HG03175 (cell line): ENCODE results near the gene ANAPC13.

ENCODE experiments used
- ATAC-seq: cut with Tn5 transposase; IDR thresholded peaks from one replicate; pipeline ENCODE4 v1.9.1; 2021; ENCODE audit warnings: mild to moderate bottlenecking, moderate library complexity; ENCODE audit not compliant: unreplicated experiment

ANAPC13 gene

DNA sequence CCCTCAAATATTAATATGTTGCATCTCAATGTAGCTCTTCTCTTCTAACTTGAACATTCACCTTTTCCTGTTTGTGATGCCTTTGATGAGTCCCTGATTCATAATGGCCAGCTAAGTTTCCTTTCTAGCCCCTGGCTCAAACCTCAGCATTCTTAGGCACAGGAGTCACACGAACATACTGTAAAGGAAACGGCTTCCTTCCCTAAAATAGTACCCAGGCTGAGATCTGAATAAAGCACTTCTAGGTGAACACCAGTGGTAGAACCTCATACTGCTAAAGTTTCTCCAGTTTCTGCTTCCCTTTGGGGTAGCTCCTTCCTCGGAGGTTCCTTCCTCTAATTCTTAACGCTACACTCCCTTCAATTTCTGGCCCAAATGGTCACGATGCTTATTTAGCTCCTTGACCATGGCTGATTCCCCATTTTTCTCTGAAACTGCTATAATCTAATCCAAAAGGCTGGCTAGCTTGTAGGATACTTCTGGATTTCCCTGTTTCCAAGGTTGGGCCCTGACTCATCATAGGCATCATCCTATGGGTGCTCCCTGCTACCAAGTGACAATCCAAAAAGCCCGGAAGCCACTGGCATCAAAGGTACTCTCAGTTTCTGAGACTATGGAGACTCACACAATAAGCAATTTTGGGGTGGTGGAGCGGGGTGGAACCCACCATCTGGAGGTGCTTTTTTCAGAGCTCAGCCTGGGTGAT lies 2.4 kb downstream of the ANAPC13 start:
- ATAC-seq, result no peak

DNA sequence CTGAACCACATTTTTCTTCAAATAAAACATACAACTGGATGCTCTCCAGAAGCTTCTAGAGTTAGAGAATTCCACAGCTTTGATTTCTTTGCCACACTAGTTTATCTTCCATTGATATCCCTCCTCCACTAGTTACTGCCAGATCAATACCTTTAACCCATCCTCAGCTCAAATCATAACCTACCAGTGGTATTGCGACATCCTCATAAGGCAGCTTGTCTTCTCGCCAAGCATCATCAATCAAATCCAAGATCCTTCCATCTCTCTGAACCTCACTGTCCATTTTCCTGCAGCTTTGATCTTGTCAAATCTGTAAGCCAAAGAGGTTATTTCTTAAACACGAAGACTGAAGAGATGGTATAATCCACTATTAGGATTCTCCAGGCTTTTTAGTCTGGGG lies 3.2 kb downstream of the ANAPC13 start:
- ATAC-seq, result no peak

DNA sequence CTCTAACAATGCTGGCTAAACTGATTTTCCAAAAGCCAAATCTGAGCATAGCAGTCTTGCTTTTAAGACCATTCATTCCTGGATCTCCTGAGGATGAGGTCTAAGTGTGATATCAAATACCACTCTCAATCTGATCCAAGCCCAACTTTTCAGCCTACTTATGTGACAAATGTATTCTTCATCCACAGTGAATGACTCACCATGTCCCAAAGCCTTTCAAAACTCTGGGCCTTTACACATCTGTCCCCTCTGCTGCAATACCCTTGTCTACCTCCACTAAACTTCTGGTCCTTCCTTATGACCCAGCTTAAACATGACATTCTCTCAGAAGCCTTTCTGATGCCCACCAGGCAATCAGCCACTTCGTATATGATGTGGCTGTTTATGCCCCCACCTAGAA lies 4.6 kb downstream of the ANAPC13 start:
- ATAC-seq, result no peak

DNA sequence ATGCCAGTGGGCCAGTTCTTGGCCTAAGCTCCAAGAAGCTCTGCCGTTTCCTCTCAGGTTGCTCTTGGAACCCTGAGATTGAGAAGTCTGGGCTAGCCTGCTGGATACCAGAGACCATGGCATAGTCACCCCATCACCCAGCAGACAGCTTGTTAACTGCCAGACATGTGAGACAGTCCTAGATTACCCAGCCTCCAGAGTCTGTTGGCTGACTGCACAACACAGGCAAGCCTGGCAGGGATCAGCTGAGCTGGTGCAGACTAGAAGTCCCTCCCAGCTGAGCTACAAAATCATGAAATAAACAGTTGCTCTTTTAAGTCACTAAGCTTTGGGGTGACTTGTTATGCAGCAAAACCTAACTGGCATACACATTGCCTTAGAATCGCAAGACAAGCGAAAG lies 5.2 kb downstream of the ANAPC13 start:
- ATAC-seq, result no peak

DNA sequence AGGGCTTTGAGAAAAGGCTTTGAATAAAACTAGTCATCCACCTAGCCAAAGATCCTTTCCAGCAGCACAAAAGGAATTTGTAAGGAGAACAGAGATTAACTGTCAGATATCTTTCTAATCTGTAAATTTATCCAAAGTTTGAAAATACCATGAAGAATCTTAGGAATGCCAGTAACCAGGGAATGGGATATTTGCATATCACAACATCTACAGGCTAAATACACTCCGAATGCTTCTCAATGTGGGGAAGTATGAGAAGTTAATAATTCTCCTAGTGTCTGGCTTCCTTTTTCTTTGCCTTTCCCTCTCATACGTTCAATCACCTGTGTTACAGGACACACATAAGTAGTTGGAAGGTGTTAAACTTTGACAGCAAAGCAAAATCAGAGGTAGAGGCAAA lies 7.8 kb downstream of the ANAPC13 start:
- ATAC-seq, result no peak

DNA sequence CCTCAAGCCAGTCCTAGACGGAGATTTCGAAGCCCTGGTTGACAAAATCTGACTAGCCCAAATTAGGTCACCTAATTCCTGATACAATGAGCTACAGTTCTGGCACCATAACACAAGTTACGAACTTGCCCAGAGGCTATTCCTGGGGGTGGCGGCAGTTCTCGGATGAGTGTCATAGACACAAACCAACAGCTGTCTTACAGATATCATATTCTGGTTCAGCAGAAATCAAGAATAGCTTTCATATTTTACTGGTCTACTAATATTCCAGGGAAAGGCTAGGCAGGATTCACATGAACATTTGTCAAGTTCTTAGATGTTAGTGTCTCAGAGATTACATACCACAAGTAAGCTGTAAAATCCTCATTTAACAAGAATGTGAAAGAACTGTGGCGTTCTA lies 8.8 kb downstream of the ANAPC13 start:
- ATAC-seq, result no peak

DNA sequence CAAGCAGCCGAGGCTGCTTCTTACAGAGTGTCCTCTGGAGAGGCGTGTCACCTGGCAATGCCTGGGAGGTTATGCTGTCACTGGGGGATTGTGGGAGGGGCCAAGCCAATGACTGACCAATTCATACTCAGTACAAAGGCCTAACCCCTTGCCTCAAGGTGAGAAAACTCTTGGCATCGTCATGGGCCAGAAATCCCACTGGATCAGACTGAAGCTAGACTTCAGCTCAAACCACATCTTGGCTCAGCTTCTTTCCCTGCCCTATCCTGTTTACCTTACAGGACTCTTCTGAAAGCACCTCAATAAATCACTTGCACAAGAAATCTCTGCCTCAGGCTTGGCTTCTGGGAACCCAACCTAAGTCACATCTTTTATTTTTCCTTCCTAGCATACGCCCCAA lies 9.5 kb downstream of the ANAPC13 start:
- no peak for ATAC-seq

DNA sequence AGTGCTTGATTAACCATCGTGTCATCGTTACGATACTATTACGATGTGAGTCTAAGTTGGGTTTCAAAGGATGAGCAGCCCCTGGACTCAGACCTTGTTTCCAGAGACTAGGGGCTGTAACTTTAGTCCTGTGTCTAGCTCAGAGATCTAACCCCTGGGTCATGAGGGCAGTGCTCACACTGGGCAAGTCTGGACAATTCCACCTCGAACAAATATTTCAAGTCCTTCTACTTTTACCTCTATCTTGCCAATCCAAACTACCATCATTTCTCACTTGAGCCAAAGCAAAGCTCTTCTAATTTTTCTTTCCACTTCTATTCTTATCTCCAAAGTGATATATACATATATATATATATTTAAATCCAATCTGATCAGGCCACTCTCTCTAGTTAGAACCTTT lies 10.8 kb downstream of the ANAPC13 start:
- ATAC-seq, result no peak

DNA sequence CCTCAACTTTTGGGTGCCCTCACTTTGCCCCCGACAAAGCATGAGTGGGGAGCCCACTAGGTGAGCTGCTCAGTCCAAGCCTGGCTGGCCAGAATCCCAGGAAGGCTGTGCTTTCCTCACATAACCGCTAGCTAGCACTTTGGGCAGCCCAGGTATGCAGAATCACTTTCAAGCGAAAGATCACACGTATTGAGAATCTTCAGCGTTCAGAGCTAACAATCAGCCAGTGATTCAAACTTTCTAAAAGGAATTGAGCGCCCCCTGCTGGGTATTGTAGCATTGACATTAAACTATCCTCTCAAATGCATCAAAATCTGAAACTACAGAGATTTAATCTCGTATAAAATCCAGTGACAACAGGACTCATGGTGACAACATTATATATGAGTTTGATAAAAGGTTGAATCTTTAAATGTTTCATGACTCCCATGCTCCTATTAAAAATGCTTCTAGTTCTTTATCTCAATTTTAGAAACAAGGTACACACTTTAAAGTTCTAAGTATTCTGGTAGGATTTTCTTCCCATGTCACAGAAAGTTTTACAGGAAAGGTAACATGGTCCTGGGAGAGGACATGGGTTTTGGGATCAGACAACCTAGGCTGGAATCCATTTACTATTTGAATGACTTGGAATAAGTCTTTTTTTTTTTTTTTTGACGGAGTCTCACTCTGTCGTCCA lies 11.8 kb downstream of the ANAPC13 start:
- ATAC-seq, result peak; percentile 55

DNA sequence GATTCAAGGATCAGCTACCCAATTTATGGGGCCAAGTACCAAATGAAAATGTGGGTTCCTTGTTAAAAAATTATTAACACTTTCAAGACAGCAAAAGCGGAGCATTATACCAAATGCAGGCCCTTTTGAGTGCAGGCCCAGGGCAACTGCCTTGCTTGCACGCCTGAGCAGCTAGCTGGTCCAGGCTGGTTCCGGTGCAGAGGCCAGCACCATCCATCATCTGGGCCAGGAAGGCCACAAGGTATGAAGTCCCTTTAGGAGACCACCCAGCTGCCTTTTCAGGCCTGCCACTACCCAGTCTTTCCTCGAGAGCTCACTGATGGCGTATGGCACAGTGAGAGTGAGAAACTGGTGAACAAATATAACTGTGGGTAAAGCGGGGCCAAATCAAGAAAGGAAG lies 13.0 kb downstream of the ANAPC13 start:
- no peak for ATAC-seq

DNA sequence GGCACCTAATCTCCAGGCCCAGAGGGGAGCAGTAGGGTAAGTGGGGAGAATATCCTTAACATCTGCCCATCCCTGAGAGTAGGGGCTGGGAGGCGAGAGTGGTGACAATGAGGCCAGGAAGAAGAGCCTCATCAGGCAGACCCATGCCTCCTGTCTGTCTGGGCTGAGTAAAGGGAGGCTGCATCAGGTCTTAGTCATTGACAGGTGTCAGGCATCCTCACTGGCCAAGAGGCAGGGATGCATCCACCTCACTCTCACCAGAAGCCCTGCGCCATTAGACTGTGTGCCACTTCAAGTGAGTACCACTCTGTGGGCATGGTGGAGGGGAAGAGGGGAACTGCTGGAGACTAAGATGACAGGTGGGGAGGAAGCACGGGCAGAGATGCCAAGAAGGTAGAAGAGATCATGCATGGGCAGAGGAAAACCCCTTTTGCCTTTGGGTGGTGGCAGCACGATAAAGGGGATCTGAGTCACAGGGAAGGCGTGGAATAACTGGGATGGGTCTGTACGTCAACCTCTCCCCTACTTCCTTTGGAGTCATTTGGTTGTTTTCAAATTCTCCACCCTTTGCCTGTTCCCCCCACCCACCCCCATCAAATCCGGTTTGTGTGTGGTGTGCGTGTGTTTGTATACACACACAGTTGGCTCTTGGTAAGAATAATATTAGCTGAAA lies 14.1 kb downstream of the ANAPC13 start:
- no peak for ATAC-seq

DNA sequence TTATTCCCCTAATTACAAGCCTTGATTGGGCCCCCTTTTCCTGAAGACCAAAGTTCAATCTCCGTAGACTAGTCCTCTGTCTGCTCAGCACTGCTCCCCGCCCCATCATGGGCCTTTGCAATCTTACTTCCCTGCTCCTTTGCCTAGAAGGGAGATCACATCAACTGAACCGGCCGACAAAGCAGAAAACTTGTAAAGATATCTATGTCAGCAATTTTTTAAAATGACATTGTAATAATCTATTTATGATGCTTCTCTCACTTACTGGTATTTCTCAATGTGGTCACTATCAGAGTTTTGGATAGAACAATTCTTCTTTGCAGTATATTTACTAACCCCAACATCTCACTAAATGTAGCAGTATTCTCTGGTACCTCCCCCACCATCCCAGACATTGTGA lies 17.3 kb downstream of the ANAPC13 start:
- no peak for ATAC-seq

DNA sequence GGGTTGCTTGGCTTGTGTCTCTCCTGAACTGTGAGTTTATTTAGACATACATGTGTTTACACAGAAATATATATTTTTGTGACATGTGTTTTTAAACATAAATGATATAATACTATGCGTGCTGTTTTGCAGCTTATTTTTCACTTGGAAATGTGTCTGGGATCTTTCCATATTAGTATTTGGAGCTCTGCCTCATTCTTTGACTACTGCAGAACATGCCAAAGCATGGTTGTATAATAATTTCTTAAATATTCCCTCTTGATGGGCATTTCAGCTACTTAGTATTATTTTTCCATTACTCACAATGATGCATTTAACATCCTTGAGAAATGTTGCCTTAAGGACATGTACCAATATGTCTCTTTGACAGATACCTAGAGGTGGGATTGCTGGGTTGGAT lies 19.5 kb downstream of the ANAPC13 start:
- no peak for ATAC-seq

DNA sequence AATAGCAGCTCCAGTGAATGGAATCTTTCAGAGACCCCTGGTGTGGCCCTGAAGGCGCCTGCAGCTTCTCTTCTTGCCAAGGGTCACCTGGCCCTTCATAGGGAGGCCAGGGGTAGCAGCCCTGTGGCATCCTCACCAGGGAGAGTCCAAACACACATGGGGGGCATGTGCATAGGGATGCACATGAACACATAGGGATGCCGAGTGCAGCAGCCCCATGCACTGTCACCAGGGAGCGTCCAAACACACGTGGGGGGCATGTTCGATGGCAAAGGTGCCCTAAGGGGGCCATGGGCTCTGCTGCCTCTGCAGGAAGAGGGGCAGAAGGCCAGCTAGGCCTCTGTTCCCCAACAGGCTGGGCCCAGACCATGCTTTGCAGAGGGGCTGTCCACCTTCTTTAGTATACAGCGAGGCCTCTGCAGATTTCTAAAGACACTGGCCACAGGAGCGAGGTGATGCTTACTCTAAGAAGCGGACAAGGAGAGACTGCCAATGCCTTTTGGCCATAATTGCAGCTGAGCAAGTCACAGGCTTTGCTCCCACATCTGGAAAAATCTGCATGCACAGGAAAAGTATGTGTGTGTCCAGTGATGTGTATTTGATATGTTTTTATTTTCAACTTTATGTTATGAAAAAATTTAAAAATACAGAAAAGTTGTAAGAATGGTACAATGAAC lies 21.0 kb downstream of the ANAPC13 start:
- ATAC-seq, result no peak

DNA sequence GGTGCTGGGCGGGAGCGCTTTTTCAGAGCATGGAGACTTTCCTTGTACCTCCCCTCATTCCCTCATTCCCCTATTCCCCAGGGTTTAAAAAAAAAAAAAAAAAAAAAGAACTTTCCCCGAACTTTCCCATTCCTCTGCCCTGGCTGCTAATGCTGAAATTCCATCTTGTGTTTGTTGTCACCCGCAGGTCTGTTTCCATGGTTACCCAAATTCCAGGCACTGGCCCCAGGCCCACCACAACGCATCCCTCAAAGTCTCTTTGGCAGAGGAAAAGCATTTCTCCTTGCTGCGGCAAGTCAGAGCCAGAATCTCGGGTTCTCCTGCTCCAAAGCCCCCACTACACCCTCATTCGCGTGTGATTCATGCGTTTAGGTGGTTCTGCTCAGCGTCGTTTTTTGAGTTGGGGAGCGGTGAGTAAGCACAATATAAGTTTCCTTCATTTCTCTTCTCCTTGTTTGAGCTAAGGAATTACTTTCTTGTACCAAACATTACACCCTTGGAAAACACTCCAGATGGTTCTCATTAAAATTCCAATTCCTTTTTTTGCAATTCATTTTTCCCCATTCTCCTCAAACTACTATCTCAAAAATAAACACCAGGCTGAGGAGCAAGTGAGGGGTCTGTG lies 21.6 kb downstream of the ANAPC13 start:
- ATAC-seq, result no peak

DNA sequence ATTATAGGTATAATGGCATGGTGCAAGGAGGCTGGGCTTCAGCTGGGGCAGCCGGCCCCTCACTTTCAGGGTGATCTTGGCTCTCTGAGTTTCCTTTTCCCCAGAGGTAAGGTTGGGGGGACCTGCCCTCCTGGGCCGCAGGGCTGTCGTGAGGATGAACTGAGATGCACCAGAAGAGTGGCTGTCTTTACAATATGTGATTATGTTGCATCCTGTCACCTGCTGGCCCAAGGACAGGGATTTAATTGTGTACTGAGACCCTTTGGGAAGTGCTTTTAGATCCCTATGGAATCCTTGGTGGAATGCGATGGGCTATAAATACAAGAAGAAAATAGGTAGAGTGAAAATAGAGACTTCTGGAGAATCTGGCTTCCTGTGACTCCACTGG lies 22.1 kb downstream of the ANAPC13 start:
- ATAC-seq, result no peak

DNA sequence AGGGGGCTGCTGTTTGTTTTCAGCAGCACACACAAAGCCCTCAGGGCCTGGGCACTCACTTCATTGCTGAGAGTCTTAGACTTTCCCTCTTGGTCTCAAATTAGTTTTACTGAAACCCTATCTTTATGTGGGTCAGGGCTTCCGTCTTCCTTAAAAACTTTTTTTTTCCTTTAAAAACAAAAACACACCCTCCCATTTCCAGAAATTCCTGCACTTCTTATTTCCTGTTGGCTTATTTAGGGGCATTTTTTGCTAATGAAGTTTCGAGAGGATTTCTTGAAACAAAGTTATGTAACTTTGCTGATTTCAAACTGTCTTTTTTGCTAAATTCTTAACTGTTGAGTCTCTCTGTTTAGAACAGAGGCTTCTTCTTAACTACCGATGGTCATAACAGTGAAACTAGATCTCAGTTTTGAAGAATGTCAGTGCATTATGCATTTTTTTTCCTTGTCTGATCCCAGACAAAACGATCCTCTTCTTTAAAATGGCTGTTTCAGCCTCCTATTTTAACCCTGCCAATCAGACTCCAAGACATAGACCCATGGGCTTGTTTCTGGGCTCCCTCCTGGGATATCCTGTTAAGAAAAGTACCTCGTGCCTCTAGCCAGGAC lies 23.3 kb downstream of the ANAPC13 start:
- no peak for ATAC-seq

DNA sequence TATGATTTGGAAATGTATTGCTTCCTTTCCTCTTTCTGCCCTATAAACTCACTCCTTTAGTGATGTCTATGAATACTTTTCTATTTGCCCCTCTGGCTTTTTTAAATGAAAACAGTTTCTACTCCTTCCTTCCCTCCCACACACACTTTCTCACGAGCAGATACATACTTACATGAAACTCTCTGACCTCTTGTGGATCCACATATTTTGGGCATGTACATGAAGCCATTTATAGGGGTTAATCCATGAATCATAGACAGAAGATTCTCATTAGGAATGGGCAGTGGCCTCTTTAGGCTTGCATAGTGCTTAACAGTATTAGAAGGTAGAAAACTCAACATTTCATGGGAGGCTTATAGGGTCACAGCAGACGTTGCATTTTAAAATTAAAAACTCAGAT lies 24.8 kb downstream of the ANAPC13 start:
- no peak for ATAC-seq

DNA sequence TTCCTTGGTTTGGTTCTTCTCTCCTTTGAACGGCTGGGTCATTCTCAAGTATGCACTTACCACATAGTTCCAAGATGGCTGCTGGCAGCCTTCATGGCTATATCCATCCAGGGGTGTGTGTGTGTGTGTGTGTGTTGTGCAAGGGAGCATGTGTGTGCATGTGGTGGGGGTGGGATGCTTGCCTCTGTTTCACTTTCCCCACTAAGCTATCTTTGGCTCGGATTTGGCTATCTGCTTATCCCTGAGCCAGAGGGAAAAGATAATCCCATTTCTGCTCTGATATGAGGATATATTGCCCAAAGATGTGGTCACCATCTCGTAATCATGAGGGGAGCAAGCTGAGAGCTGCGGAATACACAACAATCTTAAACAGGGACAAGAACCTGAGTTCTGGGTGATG lies 26.2 kb downstream of the ANAPC13 start:
- ATAC-seq, result no peak

DNA sequence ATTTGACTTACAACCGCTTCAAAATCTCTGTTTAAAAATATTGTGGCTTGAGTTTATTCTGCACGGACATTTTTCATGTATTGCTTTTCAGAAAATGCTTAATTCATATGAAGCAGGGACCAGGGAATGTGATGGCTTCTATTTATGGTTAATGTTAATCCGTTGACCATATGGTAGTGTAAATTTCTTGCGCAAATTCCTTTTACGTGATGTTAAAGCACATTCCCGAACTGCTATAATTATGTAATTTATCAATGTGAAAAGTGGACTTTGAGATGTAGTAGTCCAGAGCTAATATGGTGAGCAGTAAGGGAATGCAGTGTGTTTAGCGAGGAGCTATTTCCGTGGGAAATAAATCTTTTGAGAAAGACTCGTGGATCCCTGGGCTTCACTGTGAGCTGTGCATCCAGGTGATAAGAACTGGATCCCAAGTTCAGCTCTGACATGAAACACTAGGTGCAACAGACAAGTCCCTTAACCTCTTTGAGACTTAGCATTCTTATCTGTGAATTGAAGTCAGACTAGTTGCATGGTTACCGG lies 27.3 kb downstream of the ANAPC13 start:
- no peak for ATAC-seq
